HepG2 (cell line): ENCODE measurements around the gene NEK6. TPM values are rescaled to one million over a fixed set of nuclear protein-coding genes. Genes with fewer than 3 reads are reported as not detected.

Experiments
- ATAD3A ChIP-seq: sonication (generic); formaldehyde crosslinking; IDR thresholded peaks from 2 replicates; pipeline ENCODE4 v1.4.0; 2020; ENCODE audit warnings: missing genetic modification reagents
- ATF3 ChIP-seq: sonication (generic); formaldehyde crosslinking; IDR thresholded peaks from 2 replicates; pipeline ENCODE4 v1.4.0; 2020; ENCODE audit warnings: missing genetic modification reagents
- ATF7-NPFF ChIP-seq: sonication (generic); formaldehyde crosslinking; IDR thresholded peaks from 2 replicates; pipeline ENCODE4 v1.8.1; 2023; ENCODE audit warnings: mild to moderate bottlenecking, low read depth, missing genetic modification reagents, moderate library complexity
- FOSL2 ChIP-seq: sonication (generic); formaldehyde crosslinking; IDR thresholded peaks from 2 replicates; pipeline ENCODE4 v1.4.0; 2020; ENCODE audit warnings: missing genetic modification reagents
- FOXA1 ChIP-seq, 2 experiments: fragments of 450-650 bp in 1 of 2; sonication (generic) in 1 of 2; formaldehyde crosslinking in 1 of 2; IDR thresholded peaks; 2 replicates each; pipeline versions ENCODE4 v1.4.0 to v1.6.1; 2016 to 2020; ENCODE audit warnings: missing genetic modification reagents in 1 of 2
- HBP1 ChIP-seq: IDR thresholded peaks from 2 replicates; pipeline ENCODE4 v1.6.1; 2016; ENCODE audit warnings: low read depth, control low read depth
- JARID2 ChIP-seq: sonication (generic); formaldehyde crosslinking; IDR thresholded peaks from 2 replicates; pipeline ENCODE4 v1.8.1; 2023; ENCODE audit warnings: missing genetic modification reagents, inconsistent platforms; ENCODE audit not compliant: insufficient replicate concordance
- LCORL ChIP-seq, 2 experiments: fragments of 450-650 bp in 1 of 2; sonication (generic) in 1 of 2; formaldehyde crosslinking in 1 of 2; IDR thresholded peaks; 2 replicates each; pipeline versions ENCODE4 v1.5.0 to v1.6.1; 2017 to 2020; ENCODE audit warnings: antibody characterized with exemption in 1 of 2, missing genetic modification reagents in 1 of 2
- MZF1 ChIP-seq: sonication (generic); formaldehyde crosslinking; IDR thresholded peaks from 2 replicates; pipeline ENCODE4 v1.8.1; 2023; ENCODE audit warnings: mild to moderate bottlenecking, missing genetic modification reagents, borderline replicate concordance
- NFE2 ChIP-seq: sonication (generic); formaldehyde crosslinking; IDR thresholded peaks from 2 replicates; pipeline ENCODE4 v1.4.0; 2020; ENCODE audit warnings: missing genetic modification reagents
- NFE2L1 ChIP-seq: sonication (generic); formaldehyde crosslinking; IDR thresholded peaks from 2 replicates; pipeline ENCODE4 v1.4.0; 2020; ENCODE audit warnings: missing genetic modification reagents, mild to moderate bottlenecking, borderline replicate concordance
- NKX3-1 ChIP-seq: sonication (generic); formaldehyde crosslinking; IDR thresholded peaks from 2 replicates; pipeline ENCODE4 v1.5.0; 2020; ENCODE audit warnings: missing genetic modification reagents
- PBX3 ChIP-seq: sonication (generic); formaldehyde crosslinking; IDR thresholded peaks from 2 replicates; pipeline ENCODE4 v1.8.1; 2023; ENCODE audit warnings: missing genetic modification reagents, inconsistent platforms, borderline replicate concordance
- PCBP2 ChIP-seq: fragments of 200-400 bp; formaldehyde crosslinking; optimal IDR thresholded peaks from 2 replicates; pipeline ENCODE3; 2018; ENCODE audit warnings: low read length, low read depth; ENCODE audit not compliant: poor library complexity, severe bottlenecking
- POLR2G ChIP-seq: fragments of 200-400 bp; formaldehyde crosslinking; IDR thresholded peaks from 2 replicates; pipeline ENCODE4 v1.6.1; 2018; ENCODE audit warnings: mild to moderate bottlenecking, low read depth, low read length, moderate library complexity
- RORA ChIP-seq: sonication (generic); formaldehyde crosslinking; IDR thresholded peaks from 2 replicates; pipeline ENCODE4 v1.5.0; 2020; ENCODE audit warnings: mild to moderate bottlenecking, missing genetic modification reagents, moderate library complexity
- SALL1 ChIP-seq: sonication (generic); formaldehyde crosslinking; IDR thresholded peaks from 2 replicates; pipeline ENCODE4 v1.8.0; 2022; ENCODE audit warnings: mild to moderate bottlenecking, missing genetic modification reagents
- SNAPC2 ChIP-seq: sonication (generic); formaldehyde crosslinking; IDR thresholded peaks from 2 replicates; pipeline ENCODE4 v1.8.1; 2022; ENCODE audit warnings: mild to moderate bottlenecking, missing genetic modification reagents
- TFDP1 ChIP-seq: IDR thresholded peaks from 2 replicates; pipeline ENCODE4 v1.6.1; 2016; ENCODE audit warnings: missing compliant biosample characterization, missing genetic modification reagents, borderline replicate concordance
- TIGD3 ChIP-seq: sonication (generic); formaldehyde crosslinking; IDR thresholded peaks from 2 replicates; pipeline ENCODE4 v1.5.1; 2020; ENCODE audit warnings: mild to moderate bottlenecking, missing genetic modification reagents, borderline replicate concordance
- XBP1 ChIP-seq: sonication (generic); formaldehyde crosslinking; IDR thresholded peaks from 2 replicates; pipeline ENCODE4 v1.5.0; 2020; ENCODE audit warnings: missing genetic modification reagents
- XRCC5 ChIP-seq: fragments of 200-400 bp; formaldehyde crosslinking; optimal IDR thresholded peaks from 2 replicates; pipeline ENCODE3; 2017; ENCODE audit warnings: mild to moderate bottlenecking, low read length
- YEATS4 ChIP-seq: sonication (generic); formaldehyde crosslinking; IDR thresholded peaks from 2 replicates; pipeline ENCODE4 v1.4.0; 2020; ENCODE audit warnings: missing genetic modification reagents, borderline replicate concordance
- ZNF121 ChIP-seq: sonication (generic); formaldehyde crosslinking; IDR thresholded peaks from 2 replicates; pipeline ENCODE4 v1.5.0; 2020; ENCODE audit warnings: mild to moderate bottlenecking, missing genetic modification reagents
- ZNF30 ChIP-seq: sonication (generic); formaldehyde crosslinking; IDR thresholded peaks from 2 replicates; pipeline ENCODE4 v1.5.0; 2020; ENCODE audit warnings: mild to moderate bottlenecking, missing genetic modification reagents
- ZNF792 ChIP-seq: IDR thresholded peaks from 2 replicates; pipeline ENCODE4 v1.6.1; 2016
- polyA plus RNA-seq, 8 experiments: library from polyadenylated mRNA; depleted of rRNA in 3 of 8; stranded (reverse) in 7 of 8; unstranded in 1 of 8; fragments of >200 nt; fragmentation: Illumina TruSeq in 4 of 8; extraction: Trizol in 4 of 8; gene quantifications; 2 replicates each; pipeline versions ENCODE4 v1.2.1 to v1.2.3, GENCODE V29; 2011 to 2016; ENCODE audit warnings: low read depth in 4 of 8, missing spikeins in 1 of 8, mixed read lengths in 1 of 8; ENCODE audit not compliant: insufficient read depth in 1 of 8
- total RNA-seq, 5 experiments: library from RNA; depleted of rRNA; stranded (reverse); fragments of >200 nt; fragmentation: Illumina TruSeq; extraction: Trizol; gene quantifications; 2 replicates each; pipeline ENCODE4 v1.2.3, GENCODE V29; 2016; ENCODE audit warnings: low read depth in 1 of 5

The NEK6 gene
- total and polyA plus RNA-seq, 2 of the 13 experiments (the other 11 are each of a cell fraction or from before 2014, with no cell fraction given): 30.4 to 119 TPM

GRCh38 chr9:124281931-124282371 is 24.2 kb downstream of the NEK6 start (continued):
- TF ChIP-seq LCORL (IDR thresholded peaks at IDR 0.05) (no peak), LCORL (CRISPR knock-in tag; IDR thresholded peaks at IDR 0.05) (no peak), HBP1 (CRISPR knock-in tag) (no peak), YEATS4 (CRISPR knock-in tag) (peak; percentile 11; the same call in 1 of the 2 replicates), FOSL2 (CRISPR knock-in tag) (peak; percentile 79), ZNF792 (CRISPR knock-in tag) (no peak), POLR2G (no peak), MZF1 (CRISPR knock-in tag) (no peak), ATF7-NPFF (CRISPR knock-in tag) (no peak), XBP1 (no peak), XRCC5 (no peak), TFDP1 (no peak), FOXA1 (IDR thresholded peaks at IDR 0.05) (no peak), FOXA1 (CRISPR knock-in tag; IDR thresholded peaks at IDR 0.05) (no peak), PBX3 (CRISPR knock-in tag) (no peak), SALL1 (no peak), SNAPC2 (CRISPR knock-in tag) (no peak), NKX3-1 (CRISPR knock-in tag) (no peak), PCBP2 (no peak), NFE2 (CRISPR knock-in tag) (no peak), NFE2L1 (CRISPR knock-in tag) (no peak), ZNF121 (CRISPR knock-in tag) (no peak), RORA (CRISPR knock-in tag) (no peak), TIGD3 (CRISPR knock-in tag) (no peak), ZNF30 (CRISPR knock-in tag) (no peak), ATF3 (CRISPR knock-in tag) (no peak), JARID2 (CRISPR knock-in tag) (no peak), ATAD3A (CRISPR knock-in tag) (no peak)
